HG02943 (cell line): Measurements from ENCODE around the gene TRAPPC4.
"Not testable (repeated sequence)": the region's sequence is repeated elsewhere in the genome, so short reads cannot be mapped to it uniquely, and the experiment has no call there.

Experiments
- ATAC-seq: cut with Tn5 transposase; IDR thresholded peaks from one replicate; pipeline ENCODE4 v1.9.1; 2021; ENCODE audit warnings: mild to moderate bottlenecking, low read depth, moderate library complexity; ENCODE audit not compliant: unreplicated experiment

TRAPPC4 gene

DNA sequence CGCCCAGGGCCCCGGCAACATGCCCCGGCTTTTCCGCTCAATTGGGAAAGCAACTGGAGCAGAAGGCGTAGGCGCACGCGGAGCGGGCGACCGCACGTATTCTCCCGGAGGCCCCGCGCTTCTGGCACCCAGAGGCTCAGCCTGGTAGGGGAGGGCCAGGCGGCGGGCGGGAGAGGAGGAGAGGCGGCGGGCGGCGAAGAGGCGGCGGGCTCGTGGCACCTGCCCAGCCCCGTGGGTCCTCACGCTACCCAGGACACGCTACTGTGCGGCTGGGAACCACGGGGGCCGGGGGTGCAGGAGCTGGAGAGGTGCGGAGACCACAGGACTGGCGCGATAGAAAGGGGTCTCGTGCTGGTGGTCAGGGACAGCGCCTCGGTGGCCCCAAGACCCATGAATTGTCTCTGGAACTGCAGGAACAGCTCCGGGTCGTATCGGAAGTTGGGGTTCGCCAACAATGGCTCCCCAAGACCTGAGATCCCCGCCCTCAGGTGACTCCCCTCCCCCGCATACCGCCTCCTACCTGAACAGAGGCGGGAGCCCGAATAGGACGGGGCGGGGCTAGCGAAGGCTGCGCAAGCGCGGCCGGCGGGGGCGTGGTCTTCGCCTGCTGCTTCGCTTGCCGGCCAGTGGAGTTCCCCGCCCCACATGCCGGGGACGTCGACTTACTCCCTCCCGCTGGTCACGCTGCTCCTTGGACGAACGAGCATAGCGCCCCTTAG lies 11.9 kb downstream of the TRAPPC4 start, which contains the start of gene SLC37A4:
TSS of gene SLC37A4 (minus strand) at position 549 of the 719 bp plus-strand sequence.
- peak; percentile 79 for ATAC-seq

- ATAC-seq = no peak
Measured at GRCh38 chr11:119031912-119032280, 13.3 kb downstream of the TRAPPC4 start.

GRCh38 chr11:119033421-119033820 lies 14.9 kb downstream of the TRAPPC4 start:
- not testable (repeated sequence) for ATAC-seq

GRCh38 chr11:119034813-119035212 lies 16.2 kb downstream of the TRAPPC4 start:
- no peak for ATAC-seq

GRCh38 chr11:119038884-119039283 lies 20.3 kb downstream of the TRAPPC4 start:
- no peak for ATAC-seq

GRCh38 chr11:119039471-119039870 lies 20.9 kb downstream of the TRAPPC4 start:
- not testable (repeated sequence) for ATAC-seq

GRCh38 chr11:119041821-119042514 lies 23.4 kb downstream of the TRAPPC4 start:
- ATAC-seq = no peak

- no peak for ATAC-seq
Measured at GRCh38 chr11:119042927-119043326, 24.4 kb downstream of the TRAPPC4 start.

- no peak for ATAC-seq
Measured at GRCh38 chr11:119044708-119045107, 26.1 kb downstream of the TRAPPC4 start.

GRCh38 chr11:119046489-119046888 lies 27.9 kb downstream of the TRAPPC4 start:
- no peak for ATAC-seq

DNA sequence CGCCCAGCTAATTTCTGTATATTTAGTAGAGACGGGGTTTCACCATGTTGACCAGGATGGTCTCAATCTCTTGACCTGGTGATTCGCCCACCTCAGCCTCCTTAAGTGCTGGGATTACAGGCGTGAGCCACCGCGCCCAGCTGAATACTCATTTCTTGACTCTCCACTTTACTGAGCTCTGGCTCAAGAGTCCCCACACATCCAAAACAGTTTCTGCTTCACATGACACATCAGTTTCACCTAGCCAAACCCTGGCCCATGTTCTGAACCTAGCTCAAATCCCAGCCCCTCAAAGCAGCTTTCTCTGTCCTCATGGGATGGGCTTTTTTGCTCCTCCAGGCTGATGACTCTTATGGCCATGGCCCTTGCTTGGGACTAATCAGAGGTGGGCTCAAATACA lies 28.6 kb downstream of the TRAPPC4 start:
- ATAC-seq = no peak

DNA sequence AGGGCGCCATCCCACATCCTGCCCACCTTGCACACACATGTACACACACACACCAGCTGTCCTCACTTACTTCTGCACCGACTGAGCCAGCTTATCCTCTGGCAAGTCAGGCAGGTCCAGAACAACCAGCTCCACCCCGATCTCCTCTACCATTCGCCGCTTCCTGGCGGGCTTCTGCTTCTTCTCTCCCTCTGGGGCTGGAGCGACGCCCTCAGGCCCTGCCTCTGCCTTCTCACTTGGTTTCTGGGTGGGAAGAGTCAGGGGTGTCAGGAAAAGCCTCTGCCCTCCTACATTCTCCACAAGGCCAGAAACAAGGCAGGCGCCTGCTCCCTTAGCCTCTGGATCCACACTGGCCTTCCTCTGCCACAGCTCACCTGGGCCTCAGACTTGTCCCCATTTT lies 30.1 kb downstream of the TRAPPC4 start:
- no peak for ATAC-seq

DNA sequence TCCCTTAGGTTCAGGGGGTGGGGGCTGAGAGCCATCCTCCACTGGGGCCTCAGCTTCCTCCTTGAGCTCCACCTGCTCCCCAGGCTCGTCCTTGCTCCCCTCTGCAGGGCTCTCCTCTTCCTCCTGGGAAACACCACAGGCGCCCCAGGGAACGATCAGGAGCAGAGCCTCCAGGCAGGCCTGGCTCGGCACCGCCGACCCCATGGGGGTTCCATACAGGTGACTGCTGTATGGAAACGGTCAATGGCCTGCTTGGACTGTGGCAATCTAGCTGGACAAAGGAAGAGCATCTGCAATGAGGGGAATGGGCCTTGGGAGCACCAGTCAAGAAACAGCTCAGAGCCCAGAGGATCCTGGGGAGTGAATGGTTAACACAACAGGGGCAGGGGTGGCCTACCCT lies 30.5 kb downstream of the TRAPPC4 start:
- no peak for ATAC-seq

GRCh38 chr11:119051440-119052162 lies 33.0 kb downstream of the TRAPPC4 start:
- no peak for ATAC-seq

GRCh38 chr11:119052163-119052814 lies 33.7 kb downstream of the TRAPPC4 start:
- no peak for ATAC-seq

DNA sequence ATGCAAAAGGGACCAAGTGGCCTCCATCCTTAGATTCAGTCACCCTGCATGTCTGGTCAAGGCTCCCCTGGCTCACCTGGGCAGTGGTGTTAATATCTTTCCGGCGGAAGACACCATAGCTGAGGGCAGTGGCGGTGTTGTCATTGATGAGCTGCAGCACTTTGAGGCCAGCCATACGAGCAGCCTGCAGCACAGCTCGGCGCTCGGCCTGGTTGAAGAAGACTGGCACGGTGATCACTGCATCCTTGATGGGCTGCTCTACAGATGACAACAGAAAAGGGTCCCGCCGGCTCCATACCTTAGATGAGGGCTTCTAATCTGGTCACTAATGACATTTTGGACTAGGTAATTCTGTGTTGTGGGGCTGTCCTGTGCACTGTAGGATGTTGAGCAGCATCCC lies 35.9 kb downstream of the TRAPPC4 start:
- ATAC-seq = no peak

DNA sequence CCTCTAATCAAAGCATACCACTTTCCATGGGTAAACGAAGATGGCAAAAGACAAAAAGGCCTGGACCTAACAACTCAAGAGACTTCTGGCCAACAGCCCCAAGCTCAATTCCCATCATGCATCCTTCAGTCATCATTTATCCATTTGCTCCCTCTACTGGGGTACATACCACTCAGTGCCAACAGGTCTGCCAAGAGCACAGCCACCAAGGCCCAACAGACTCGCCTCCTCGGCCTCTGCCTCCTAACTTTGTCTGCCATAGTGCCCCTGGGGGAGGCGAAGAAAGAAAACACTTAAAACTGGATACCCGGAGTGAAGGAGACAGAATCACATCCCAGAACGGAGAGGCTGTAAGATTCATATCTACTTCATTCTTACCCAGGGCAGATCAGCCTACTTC lies 37.3 kb downstream of the TRAPPC4 start:
- ATAC-seq = no peak

DNA sequence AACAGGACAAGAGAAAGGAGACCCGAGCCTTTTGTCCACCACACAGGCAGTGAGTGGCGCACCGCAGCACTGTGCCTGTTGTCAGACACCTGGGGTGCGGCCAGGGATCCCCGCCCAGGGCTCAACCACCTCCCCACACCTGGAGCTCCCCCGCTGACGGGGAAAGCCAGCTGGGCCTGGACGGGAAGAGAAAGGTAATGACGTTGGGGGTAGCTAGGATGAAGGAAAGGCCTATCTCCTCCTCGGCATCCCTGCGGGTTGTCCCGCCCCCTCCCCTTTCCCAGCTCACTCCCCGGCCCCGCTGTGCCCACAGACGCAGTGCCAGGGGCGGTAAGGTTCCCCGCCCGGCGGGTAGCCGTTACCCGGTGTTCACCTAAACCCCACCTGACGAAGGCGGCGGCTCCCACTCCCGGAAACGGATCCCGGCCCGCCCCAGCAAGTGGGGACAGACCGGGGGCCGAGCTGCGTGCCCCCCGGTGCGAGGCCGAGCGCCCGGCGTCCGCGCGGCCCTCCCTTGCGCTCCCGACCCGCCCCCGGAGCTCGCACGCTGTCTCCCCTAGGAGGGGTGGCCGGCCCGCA lies 37.9 kb downstream of the TRAPPC4 start:
- peak; percentile 13 for ATAC-seq

GRCh38 chr11:119057000-119057769 lies 38.6 kb downstream of the TRAPPC4 start, which contains the start of gene HYOU1:
TSS of gene HYOU1 (minus strand) at chr11:119057205. CDS start at chr11:119056160, 1,045 bp downstream.
- peak; percentile 83 for ATAC-seq

DNA sequence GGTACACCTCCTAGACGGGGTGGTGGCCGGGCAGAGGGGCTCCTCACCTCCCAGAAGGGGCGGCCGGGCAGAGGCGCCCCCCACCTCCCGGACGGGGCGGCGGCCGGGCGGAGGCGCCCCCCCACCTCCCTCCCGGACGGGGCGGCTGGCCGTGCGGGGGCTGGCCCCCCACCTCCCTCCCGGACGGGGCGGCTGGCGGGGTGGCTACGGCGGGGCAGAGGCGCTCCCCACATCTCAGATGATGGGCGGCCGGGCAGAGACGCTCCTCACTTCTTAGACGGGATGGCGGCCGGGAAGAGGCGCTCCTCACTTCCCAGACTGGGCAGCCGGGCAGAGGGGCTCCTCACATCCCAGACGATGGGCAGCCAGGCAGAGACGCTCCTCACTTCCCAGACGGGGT lies 40.6 kb downstream of the TRAPPC4 start:
- not testable (repeated sequence) for ATAC-seq
